ENCODE measurements around the gene CAMK4. TPM values are rescaled to one million over a fixed set of nuclear protein-coding genes. Genes with fewer than 3 reads are reported as not detected.

The CAMK4 gene
- total and polyA plus RNA-seq, 2 experiments from 2014 or later, result 4.2 to 7.3 TPM

DNA sequence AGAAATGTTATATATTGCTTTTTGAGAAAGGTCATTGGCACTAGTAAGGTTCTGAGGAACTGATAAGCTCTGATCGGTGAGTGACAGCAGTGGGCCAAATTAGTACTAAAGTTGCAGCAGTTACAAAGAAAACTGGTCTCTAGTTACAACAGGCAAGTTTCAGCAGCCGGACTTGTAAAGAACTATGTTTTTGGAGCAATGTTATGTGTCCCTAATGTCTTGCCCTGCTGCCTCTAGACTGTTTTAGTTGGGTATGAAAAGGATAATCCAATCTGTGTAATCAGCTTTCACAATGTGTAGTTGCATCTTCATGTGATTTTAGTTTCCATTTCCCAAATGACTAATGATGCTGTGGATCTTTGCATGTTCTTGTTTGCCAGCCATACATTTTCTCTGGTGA lies 113.5 kb downstream of the CAMK4 start:
- no peaks in the 10 kb centered on the region for H3K27me3 Mint-ChIP-seq (ENCODE audit: insufficient read depth, low read depth, poor library complexity)
- H3K4me3 Mint-ChIP-seq, result no peak overlapping the region
- no peaks in the 10 kb centered on the region for H3F3A ChIP-seq (replicated peaks; ENCODE audit: low read depth)
- DNase-seq (ENCODE audit: low spot score), result no peak
- no peaks in the 10 kb centered on the region for H3K4me1 ChIP-seq (ENCODE audit: insufficient read depth)
- no peak overlapping the region for H3K4me3 ChIP-seq
- H3K27me3 ChIP-seq (ENCODE audit: insufficient read depth), result no peaks in the 10 kb centered on the region
- H3K36me3 Mint-ChIP-seq (ENCODE audit: low read depth), result no peaks in the 10 kb centered on the region
- TF ChIP-seq ZNF331 (CRISPR knock-in tag; IDR thresholded peaks at IDR 0.05; ENCODE audit: low read depth) (no peak), NANOG (IDR thresholded peaks at IDR 0.05; ENCODE audit: borderline replicate concordance) (no peak), CREB1 (CRISPR knock-in tag; IDR thresholded peaks at IDR 0.05; ENCODE audit: low read depth) (no peak), POLR2AphosphoS5 (IDR thresholded peaks at IDR 0.05; ENCODE audit: low read depth) (no peak)
- H3K27ac ChIP-seq (ENCODE audit: low read depth), result no peak overlapping the region
- no peak overlapping the region for H3K4me2 ChIP-seq
- ATAC-seq, result no peak
- H3K36me3 ChIP-seq (ENCODE audit: insufficient read depth), result no peaks in the 10 kb centered on the region
- no peak overlapping the region for H2AFZ ChIP-seq
- H4K20me1 ChIP-seq (replicated peaks; ENCODE audit: insufficient read depth), result no peaks in the 10 kb centered on the region
- H3K27ac Mint-ChIP-seq, result no peak overlapping the region
- H3K79me2 ChIP-seq (replicated peaks; ENCODE audit: insufficient read depth), result no peaks in the 10 kb centered on the region
- no peaks in the 10 kb centered on the region for H3K9me2 ChIP-seq (ENCODE audit: insufficient read depth)
- H3K4me1 Mint-ChIP-seq, result peaks cover 6% of the 10 kb centered on the region; the same call in 2 of the 3 replicates
- H3K9me3 Mint-ChIP-seq, result no peaks in the 10 kb centered on the region

DNA sequence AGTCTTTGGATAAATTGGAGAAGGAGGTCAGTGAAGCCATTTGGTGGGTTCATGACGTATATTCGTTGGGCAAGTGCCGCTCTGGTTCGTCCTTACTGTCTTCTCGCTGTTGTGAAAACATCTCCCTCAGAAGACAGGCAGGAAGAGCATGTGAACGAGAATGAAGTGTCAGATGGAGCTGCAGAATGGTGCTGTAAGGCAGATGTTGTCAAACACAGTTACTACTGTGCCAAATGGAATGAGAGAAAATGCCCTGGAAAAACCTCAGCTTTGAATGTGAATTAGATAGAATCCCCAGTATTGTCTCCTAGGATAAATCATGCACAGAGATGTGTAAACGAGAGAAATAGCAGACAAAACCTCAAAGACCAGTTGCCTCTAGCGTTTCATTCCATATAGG lies 121.5 kb downstream of the CAMK4 start:
- peak overlapping the region; percentile 46; the same call in 1 of the 2 replicates for H3K27ac Mint-ChIP-seq
- TF ChIP-seq JUNB (IDR thresholded peaks at IDR 0.05; ENCODE audit: unreplicated experiment) (no peak), ZNF331 (CRISPR knock-in tag; IDR thresholded peaks at IDR 0.05; ENCODE audit: low read depth) (no peak), EZH2phosphoT487 (IDR thresholded peaks at IDR 0.05; ENCODE audit: unreplicated experiment) (no peak), CREB1 (CRISPR knock-in tag; IDR thresholded peaks at IDR 0.05; ENCODE audit: low read depth) (no peak), POLR2AphosphoS5 (IDR thresholded peaks at IDR 0.05; ENCODE audit: low read depth) (no peak)
- TF ChIP-seq, protein P1, sequence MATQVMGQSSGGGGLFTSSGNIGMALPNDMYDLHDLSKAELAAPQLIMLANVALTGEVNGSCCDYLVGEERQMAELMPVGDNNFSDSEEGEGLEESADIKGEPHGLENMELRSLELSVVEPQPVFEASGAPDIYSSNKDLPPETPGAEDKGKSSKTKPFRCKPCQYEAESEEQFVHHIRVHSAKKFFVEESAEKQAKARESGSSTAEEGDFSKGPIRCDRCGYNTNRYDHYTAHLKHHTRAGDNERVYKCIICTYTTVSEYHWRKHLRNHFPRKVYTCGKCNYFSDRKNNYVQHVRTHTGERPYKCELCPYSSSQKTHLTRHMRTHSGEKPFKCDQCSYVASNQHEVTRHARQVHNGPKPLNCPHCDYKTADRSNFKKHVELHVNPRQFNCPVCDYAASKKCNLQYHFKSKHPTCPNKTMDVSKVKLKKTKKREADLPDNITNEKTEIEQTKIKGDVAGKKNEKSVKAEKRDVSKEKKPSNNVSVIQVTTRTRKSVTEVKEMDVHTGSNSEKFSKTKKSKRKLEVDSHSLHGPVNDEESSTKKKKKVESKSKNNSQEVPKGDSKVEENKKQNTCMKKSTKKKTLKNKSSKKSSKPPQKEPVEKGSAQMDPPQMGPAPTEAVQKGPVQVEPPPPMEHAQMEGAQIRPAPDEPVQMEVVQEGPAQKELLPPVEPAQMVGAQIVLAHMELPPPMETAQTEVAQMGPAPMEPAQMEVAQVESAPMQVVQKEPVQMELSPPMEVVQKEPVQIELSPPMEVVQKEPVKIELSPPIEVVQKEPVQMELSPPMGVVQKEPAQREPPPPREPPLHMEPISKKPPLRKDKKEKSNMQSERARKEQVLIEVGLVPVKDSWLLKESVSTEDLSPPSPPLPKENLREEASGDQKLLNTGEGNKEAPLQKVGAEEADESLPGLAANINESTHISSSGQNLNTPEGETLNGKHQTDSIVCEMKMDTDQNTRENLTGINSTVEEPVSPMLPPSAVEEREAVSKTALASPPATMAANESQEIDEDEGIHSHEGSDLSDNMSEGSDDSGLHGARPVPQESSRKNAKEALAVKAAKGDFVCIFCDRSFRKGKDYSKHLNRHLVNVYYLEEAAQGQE (IDR thresholded peaks at IDR 0.05; ENCODE audit: unreplicated experiment), result no peak
- TF ChIP-seq, protein P2, sequence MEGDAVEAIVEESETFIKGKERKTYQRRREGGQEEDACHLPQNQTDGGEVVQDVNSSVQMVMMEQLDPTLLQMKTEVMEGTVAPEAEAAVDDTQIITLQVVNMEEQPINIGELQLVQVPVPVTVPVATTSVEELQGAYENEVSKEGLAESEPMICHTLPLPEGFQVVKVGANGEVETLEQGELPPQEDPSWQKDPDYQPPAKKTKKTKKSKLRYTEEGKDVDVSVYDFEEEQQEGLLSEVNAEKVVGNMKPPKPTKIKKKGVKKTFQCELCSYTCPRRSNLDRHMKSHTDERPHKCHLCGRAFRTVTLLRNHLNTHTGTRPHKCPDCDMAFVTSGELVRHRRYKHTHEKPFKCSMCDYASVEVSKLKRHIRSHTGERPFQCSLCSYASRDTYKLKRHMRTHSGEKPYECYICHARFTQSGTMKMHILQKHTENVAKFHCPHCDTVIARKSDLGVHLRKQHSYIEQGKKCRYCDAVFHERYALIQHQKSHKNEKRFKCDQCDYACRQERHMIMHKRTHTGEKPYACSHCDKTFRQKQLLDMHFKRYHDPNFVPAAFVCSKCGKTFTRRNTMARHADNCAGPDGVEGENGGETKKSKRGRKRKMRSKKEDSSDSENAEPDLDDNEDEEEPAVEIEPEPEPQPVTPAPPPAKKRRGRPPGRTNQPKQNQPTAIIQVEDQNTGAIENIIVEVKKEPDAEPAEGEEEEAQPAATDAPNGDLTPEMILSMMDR (conservative IDR thresholded peaks at IDR 0.05; ENCODE audit: low read depth in 2 of 2), result no peak
- TF ChIP-seq, protein P3, sequence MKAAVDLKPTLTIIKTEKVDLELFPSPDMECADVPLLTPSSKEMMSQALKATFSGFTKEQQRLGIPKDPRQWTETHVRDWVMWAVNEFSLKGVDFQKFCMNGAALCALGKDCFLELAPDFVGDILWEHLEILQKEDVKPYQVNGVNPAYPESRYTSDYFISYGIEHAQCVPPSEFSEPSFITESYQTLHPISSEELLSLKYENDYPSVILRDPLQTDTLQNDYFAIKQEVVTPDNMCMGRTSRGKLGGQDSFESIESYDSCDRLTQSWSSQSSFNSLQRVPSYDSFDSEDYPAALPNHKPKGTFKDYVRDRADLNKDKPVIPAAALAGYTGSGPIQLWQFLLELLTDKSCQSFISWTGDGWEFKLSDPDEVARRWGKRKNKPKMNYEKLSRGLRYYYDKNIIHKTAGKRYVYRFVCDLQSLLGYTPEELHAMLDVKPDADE (IDR thresholded peaks at IDR 0.05), result no peak
- ATAC-seq, result no peak
- no peaks in the 10 kb centered on the region for H3K9me2 ChIP-seq (ENCODE audit: insufficient read depth)
- H3K27me3 ChIP-seq (ENCODE audit: insufficient read depth), result no peaks in the 10 kb centered on the region
- H3K27me3 Mint-ChIP-seq (ENCODE audit: insufficient read depth, low read depth, poor library complexity), result no peaks in the 10 kb centered on the region
- H3K9me3 Mint-ChIP-seq, result no peaks in the 10 kb centered on the region
- H3K36me3 Mint-ChIP-seq (ENCODE audit: low read depth), result no peaks in the 10 kb centered on the region
- H3K4me3 Mint-ChIP-seq, result no peak overlapping the region
- no peak overlapping the region for H2AFZ ChIP-seq
- no peaks in the 10 kb centered on the region for H3K79me2 ChIP-seq (replicated peaks; ENCODE audit: insufficient read depth)
- H3K4me2 ChIP-seq, result no peak overlapping the region
- H3K4me1 ChIP-seq (ENCODE audit: insufficient read depth), result no peaks in the 10 kb centered on the region
- H3K4me1 Mint-ChIP-seq, result peaks cover 8% of the 10 kb centered on the region; the same call in 2 of the 3 replicates
- H4K20me1 ChIP-seq (replicated peaks; ENCODE audit: insufficient read depth), result no peaks in the 10 kb centered on the region
- no peak for DNase-seq (ENCODE audit: low spot score)
- H3K27ac ChIP-seq (ENCODE audit: low read depth), result no peak overlapping the region
- no peaks in the 10 kb centered on the region for H3K36me3 ChIP-seq (ENCODE audit: insufficient read depth)
- H3F3A ChIP-seq (replicated peaks; ENCODE audit: low read depth), result no peaks in the 10 kb centered on the region
- no peak overlapping the region for H3K4me3 ChIP-seq
